DMS79 treated with DMSO at 0.1 percent for 48 hours (cell line): ENCODE measurements around the gene PIK3R1.

Experiments
- DNase-seq: peaks from one replicate; lab custom pipeline; 2025; lab: John Stamatoyannopoulos, UW

The PIK3R1 gene

DNA sequence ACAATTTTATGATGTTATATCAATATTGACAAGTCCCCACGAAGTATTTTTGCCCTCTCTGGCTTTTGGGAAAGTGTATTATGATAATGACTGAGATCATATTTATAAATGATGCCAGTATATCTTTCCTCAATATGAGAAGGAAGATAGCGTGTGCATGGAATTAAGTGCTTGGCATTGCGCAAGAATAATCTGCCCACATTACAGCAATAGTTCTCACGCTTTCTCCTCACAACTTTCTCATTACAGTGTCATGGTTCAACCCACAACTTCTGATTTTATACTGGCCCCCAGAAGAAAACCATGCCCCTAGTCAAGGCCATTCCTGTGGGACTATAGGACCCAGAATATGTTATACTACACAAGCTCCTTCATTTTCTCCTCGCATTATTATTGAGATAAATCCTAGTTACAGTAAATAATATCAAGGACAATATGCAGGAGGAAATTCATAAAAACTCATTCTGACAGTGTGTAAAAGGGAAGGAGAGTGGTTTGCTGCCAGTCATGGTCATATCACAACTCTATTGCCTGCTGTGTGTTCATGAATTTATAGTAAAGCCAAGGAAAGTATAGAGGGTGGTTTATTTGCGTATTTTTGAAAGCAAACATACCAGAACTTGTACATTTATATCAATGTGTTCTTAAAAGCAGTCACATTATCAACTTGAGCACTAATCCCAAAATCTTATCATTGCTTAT lies 114.1 kb downstream of the PIK3R1 start:
- no peak for DNase-seq

DNA sequence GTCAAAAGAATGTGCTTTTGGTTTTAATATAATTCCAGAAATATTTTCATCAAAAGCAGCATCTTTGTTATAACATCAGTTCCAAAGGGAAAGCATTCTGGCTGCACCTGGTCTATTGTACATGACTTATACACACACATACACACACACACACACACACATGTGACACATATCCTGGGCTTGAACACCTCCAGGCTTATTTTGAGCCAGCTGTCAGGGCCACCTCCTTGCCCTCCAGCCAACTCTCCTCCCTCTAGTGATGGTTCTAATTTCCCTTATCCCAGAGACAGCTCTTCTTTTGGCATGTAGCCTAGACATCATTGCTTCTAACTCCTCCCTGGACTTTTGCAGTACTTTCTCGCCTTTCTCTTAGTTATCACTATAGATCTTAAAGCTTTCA lies 115.0 kb downstream of the PIK3R1 start:
- DNase-seq: no peak

DNA sequence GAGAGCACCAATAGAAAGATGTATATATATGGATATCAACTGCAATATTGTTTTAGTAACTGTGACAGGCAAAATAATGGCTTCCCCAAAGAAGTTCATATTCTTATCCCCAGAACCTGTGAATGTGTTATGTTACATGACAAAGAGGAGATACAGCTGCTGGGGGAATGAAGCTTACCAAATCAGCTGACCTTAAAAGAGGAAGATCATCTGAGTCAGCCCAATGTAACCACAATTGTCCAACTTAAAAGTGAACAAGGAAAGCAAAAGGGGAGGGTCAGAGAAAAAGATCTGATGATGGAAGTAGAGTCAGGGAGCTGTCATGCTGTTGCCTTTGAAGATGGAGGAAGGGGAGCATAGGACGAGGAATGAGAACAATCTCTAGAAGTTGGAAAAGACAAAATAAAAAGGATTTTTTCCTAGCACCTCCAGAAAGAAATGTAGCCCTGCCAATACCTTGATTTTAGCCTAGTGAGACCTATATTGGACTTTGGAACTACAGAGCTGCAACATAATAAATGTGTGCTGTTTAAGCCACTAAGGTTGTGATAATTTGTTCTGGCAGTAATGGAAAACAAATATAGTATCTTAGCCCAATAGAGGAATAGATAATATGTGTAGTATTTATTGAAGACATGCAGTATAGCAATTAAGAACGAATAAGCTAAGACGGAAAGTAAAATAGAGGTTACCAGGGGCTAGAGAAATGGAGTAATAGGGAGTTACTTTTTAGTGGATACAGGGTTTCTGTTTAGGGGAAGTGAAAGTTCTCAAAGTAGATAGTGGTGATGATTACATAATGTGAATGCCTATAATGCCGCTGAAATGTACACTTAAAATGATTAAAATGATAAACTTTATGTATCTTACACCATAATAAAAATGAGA lies 115.9 kb downstream of the PIK3R1 start:
- no peak for DNase-seq

DNA sequence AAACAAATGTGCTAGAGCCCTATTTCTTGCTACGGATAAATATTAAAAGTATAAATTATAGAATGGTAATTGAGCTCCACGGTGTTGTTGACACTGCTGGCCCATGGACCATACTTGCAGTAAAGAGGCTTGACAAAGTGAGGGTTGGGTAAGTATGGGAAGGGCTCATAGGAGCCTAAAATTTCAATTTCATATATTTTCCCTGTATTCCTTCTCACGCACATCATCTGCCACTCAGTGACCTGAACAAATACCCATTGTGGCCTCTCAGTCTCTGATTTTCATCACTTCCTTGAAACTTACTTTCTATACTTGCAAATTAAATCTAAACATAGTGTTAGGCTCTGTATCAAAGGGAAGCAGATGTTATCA lies 116.5 kb downstream of the PIK3R1 start:
- no peak for DNase-seq

DNA sequence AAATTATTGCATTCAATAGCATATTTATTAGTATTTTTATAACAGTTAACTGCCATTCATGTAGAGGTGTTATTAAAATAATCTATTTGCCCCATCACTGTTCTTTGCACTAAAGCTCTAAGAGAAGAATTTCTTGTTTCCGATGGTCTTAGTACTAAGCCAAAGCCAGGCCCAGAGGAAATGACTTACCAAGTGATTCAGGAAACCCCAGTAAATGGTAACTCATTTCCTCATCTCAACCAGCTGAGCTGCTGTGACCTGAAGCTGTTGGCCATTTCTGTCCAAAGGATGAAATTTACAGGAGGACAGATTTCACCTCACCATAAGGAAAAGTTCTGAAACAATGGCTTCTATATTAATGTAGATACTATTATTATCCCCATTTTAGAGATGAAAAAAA lies 117.0 kb downstream of the PIK3R1 start:
- no peak for DNase-seq

DNA sequence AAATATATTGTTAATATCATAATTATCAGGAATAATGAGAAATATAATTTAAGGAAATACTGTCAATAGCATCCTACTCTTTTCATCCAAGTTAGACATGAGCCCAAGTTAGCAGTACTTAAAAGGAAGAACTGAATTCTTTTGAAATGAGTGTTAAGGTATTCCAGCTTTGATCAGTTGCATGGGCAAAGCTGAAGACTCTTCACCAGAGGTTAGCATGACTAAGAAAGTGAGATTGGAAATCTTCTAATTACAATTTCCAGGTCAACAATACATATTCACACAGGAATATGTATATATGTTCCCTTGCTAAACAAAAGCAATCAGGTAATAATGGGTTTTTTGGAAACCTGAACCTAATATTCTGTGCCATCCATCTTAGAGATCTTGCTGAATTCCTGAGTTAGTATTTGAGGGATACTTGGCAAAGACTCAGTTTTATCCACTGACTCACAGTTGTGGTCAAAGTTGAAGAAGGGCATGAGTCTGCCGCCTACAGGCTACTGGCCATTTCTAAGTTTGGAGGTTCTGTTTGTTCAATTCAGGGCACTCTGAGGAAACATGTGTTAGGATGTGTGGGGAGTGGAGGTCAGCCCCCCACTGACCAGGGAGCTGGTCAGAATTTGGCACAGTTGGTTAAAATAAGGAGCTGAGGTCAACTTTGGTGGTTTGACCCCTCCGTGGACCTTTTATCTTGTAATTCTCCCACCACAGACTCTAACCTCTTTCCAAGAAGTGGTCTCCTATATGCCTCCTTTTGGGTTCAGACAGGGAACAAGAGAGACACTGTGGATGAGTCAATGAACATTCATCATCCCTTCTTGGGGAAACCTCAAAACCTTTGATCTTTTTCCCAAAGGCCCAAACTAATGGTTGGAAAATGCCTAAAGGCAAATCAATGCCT lies 118.3 kb downstream of the PIK3R1 start:
- no peak for DNase-seq

DNA sequence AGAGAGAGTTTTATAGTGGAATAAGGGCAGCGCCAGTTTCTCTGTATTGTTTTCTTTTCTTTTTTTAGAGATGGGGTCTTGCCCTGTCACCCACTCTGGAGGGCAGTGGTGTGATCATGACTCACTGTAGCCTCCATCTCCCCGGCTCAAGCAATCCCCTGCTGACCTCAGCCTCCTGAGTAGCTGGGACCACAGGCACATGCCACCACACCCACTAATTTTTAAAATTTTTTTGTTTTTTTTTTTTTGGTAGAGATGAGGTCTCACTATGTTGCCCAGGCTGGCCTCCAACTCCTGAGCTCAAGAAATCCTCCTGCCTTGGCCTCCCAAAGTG lies 119.0 kb downstream of the PIK3R1 start:
- no peak for DNase-seq

DNA sequence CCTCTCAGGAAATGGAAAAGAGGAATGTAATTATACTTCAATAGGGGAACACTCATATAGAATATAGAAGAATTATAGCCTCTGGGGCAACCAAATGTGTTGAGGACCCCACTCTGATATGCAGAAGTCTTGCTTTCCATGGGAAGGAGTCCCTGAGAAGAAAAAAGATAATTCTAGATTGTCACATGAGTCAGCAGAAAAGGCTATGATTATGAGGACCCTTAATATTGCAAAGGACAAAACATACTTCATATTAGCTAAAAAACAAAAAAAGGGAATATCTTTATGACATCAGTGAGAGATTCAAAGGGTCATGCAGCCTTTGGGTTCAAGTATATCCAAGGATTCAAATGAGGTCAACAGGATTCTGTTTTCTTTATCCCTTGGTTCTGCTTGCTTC lies 119.5 kb downstream of the PIK3R1 start:
- DNase-seq: no peak

DNA sequence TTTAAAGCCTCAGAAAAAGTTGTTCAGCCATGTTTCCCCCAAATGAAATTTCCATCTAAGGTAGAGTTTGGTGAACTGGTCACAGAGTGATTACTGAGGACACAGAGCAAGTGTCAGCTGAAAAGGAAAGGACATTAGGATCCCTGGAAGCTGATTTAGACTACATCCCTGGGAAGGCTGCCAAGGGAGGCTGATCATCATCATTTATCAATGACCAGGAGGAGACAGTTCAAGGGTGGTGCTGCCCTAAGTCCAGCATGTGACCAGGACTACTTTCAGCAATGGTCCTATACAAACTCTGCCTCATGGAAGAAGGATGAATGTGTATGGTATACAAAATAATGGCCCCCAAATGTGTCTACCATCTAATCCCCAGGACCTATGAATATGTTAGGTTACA lies 120.6 kb downstream of the PIK3R1 start:
- DNase-seq: no peak

DNA sequence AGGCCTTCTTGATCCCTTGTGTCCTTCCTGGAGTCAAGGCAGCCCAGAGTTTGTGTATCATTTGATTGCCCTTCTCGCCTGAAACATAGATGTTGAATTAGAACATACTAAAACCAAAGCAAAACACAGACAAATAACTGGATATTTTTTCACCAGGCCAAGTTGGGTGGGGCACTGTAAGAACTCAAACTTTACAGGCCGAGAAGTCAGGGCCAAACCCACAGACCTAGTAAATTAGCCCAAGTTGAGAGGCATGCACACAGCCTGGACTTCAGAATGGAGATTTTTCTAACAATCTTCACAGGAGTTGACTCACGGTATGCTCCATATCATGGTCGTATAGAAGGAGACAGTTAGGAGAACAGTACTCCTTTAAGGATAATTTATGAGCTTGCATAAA lies 121.7 kb downstream of the PIK3R1 start:
- no peak for DNase-seq

DNA sequence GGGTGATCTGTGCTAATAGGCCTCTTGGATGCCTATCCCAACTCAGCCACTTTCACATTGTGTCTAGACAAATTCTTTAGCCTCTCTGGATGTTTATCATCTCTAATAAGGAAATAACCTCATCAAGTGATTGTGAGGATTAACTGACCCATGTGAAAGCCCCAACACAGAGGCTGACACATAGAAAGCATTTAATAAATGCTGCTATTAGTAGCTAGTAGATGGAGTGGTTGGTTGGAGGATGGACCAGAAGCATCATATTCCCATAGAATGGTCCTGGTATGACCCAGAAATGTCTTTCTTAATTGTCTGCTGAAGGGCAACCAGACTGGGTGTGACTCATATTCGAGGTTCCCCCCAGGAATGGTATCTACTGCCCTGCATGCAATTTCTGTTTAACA lies 124.4 kb downstream of the PIK3R1 start:
- no peak for DNase-seq

DNA sequence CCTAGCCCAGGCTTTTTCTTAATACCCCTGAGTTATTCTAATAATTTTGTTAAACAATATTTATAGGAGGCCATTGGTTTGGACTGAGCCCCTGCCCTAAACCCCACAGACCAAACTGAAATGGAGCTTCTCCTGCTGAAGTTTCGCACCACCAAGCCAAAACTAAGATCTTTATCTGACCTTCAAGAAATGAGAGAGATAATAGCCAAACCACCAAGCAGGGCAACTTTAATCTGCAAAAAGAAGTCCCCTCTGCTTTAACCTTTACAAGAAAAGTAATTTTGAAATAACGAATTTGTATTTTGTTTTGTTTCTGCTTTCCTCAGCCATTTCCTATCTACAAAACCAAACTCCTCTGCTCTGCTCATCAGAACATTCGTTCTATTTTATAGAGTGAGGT lies 125.5 kb downstream of the PIK3R1 start:
- DNase-seq: no peak

DNA sequence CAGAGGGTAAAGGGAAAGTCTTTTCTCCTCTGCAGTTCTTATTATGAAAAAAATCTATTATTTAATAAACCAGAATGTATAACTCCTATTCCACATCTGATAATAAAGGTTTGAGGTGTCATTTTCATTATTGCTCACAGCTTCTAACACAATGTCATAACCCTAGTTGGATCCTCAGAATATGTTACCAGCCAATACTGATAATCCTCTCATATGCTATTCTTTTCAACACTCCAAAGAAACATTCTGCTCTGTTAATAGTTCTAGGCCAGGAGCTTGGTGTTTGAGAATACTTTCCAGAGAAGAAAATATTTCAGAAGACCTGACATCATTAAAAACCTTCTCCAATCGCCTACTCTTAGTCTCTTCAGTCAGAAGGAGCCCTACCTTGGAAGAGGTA lies 127.1 kb downstream of the PIK3R1 start:
- DNase-seq: no peak

DNA sequence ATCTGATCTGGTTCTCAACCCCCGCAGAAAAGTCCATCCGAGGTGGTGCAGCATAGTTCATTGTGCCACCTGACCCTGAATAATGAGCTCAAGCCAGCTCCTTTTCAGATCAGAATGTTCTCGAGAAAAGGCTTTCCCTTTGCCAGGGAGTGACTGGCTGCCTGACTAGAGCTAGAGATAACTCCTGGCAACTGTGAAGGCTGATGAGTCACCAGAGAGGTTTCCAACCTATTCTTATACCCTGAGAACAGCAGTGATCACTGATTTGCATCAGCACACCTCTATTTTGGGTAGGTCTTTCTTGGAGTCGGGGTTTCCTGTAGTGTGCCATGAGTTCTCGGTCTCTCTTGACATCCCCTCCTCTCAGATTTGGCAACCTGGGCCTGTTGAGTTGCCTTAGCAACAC lies 127.9 kb downstream of the PIK3R1 start:
- DNase-seq: no peak

DNA sequence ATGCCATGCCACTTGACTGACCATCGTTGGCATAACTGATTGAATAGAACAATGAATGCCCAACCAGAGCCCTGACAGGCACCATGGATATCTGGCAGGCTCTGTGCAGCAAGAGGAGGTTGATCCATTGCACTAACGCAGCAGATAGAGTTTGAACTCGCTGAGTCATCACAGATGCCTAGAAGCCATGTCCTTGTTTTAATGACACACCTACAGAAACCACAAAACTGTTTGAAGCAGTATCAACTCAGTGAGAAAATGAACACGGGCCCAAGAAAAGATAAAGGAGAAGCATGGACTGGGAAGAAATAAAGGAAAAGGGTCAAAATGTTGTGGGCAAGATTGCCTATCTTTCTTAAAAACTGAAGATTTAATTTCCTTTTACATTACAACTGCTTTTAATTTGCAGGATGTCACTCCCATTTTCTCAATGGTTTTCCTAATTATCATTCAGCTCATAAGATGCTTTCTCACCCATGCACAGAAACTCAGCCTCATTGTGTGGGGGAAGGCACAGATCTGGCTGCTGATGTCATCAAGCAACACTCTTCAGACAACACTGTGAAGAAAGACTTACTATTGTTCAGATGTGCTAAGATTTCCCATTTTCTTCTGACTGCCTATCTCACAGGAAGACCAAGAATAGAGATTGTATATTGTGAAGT lies 129.0 kb downstream of the PIK3R1 start:
- DNase-seq: peak; percentile 36

DNA sequence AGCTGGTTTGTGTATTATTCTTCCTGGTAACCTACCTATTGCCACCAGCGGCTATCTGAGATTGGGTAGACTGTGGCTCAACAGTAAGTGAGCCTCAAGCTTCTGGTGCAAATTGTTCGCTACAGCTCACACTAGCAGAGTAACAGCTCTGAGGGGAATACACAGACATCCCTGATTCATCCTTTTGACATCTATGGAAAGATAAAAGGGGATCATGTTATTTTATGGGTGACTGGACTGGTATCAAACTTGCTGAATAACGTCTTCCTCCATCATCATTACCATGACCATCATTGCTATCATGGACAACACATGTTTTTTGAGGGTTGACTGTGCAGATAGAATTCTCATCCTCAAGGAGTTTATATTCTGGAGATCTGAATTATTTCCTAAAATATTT lies 129.6 kb downstream of the PIK3R1 start:
- DNase-seq: no peak

DNA sequence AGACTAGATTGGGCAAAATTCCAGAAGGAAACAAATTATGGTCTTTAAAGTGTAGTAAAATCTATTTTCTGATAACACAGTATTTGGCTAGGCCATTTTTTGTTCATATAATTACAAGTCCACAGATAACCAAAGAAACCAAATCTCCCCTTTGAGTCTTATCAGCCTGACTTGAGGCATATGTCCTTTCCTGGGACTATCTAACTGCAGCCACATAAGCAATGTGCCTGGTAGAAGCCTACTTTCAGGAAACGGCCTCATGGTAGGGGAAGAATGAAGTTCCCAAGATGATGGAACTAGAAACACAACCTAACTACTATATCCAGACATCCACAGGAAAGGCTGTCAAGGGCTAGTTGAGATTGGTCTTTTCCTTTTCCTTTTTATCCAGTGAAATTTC lies 130.0 kb downstream of the PIK3R1 start:
- no peak for DNase-seq

DNA sequence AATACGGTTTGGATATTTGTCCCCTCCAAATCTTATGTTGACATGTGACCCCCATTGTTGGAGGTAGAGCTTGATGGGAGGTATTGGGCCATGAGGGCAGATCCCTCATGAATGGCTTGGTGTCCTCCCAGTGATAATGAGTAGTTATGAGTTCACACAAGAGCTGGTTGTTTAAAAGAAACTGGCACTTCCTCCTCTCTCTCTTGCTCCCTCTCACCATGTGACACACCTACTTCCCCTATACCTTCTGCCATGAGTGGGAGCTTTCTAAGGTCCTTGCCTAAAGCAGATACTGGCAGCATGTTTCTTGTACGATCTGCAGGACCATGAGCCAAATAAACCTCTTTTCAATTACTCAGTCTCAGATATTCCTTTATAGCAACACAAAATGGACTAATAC lies 132.0 kb downstream of the PIK3R1 start:
- DNase-seq: no peak

DNA sequence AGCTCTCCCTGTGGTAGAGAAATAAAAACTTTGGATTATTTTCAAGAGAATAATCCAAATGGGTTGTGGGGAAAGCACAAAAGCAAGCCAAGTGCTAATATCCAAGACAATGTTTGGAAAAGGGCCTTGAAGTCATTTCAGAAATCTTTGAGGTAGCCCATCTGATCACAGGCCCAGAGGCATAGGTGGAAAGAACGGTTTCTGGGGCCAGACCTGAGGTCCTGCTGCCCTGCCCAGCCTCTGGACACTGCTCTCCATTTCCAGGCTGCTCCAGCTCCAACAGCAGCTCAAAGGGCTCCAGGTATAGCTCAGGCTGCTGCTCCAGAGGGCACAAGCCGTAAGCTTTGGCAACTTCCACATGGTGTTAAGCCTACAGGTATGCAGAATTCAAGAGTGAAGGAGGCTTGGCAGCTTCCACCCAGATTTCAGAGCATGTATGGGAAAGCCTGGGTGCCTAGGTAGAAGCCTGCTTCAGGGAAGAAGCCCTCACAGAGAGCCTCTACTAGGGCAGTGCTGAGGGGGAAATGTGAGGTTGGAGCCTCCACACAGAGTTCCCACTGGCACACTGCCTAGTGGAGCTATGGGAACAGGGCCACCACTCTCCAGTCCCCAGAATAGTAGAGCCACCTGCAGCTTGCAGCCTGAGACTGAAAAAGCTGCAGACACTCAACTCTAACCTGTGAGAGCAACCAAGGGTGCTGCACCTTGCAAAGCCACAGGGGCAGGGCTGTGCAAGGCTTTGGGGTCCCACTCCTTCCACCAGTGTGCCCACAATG lies 133.1 kb downstream of the PIK3R1 start:
- DNase-seq: no peak

DNA sequence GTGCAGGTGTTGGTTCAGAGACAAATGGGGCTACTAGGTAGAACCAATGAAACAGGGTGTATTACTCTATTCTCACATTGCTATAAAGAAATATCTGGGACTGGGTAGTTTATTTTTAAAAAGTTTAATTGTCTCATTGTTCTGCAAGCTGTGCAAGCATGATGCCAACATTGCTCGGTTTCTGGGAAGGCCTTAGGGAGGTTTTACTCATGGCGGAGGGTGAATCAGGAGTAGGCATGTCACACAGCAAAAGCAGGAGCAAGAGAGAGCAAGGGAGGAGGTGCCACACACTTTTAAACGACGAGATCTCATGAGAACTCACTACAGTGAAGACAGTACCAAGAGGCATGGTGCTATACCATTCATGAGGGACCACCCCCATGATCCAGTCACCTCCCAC lies 134.6 kb downstream of the PIK3R1 start:
- no peak for DNase-seq
